HepG2 (cell line): Measurements from ENCODE around the gene SRSF4. TPM values are rescaled to one million over a fixed set of nuclear protein-coding genes. Genes with fewer than 3 reads are reported as not detected.

Source experiments
- AFF4 ChIP-seq: sonication (generic); formaldehyde crosslinking; IDR thresholded peaks from 2 replicates; pipeline ENCODE4 v1.4.0; 2020; ENCODE audit warnings: missing genetic modification reagents
- ATF2 ChIP-seq: sonication (generic); formaldehyde crosslinking; IDR thresholded peaks from 2 replicates; pipeline ENCODE4 v1.4.0; 2020; ENCODE audit warnings: missing genetic modification reagents
- CBX1 ChIP-seq: IDR thresholded peaks from one replicate; pipeline ENCODE4 v1.6.1; 2016; ENCODE audit warnings: antibody characterized with exemption, low read depth
- ETS1 ChIP-seq: sonication (generic); formaldehyde crosslinking; IDR thresholded peaks from 2 replicates; pipeline ENCODE4 v1.4.0; 2020; ENCODE audit warnings: missing genetic modification reagents
- NRL ChIP-seq: sonication (generic); formaldehyde crosslinking; IDR thresholded peaks from 2 replicates; pipeline ENCODE4 v1.5.0; 2020; ENCODE audit warnings: missing genetic modification reagents, mild to moderate bottlenecking, moderate library complexity, borderline replicate concordance
- SALL1 ChIP-seq: sonication (generic); formaldehyde crosslinking; IDR thresholded peaks from 2 replicates; pipeline ENCODE4 v1.8.0; 2022; ENCODE audit warnings: mild to moderate bottlenecking, missing genetic modification reagents
- TCF12 ChIP-seq, 2 experiments: fragments of 450-650 bp in 1 of 2; sonication (generic) in 1 of 2; formaldehyde crosslinking in 1 of 2; IDR thresholded peaks; 2 replicates each; pipeline versions ENCODE4 v1.6.1 to v1.8.0; 2017 to 2022; ENCODE audit warnings: antibody characterized with exemption in 1 of 2, mild to moderate bottlenecking in 1 of 2, missing genetic modification reagents in 1 of 2, moderate library complexity in 1 of 2
- ZBTB1 ChIP-seq: sonication (generic); formaldehyde crosslinking; IDR thresholded peaks from 2 replicates; pipeline ENCODE4 v1.4.0; 2020; ENCODE audit warnings: missing genetic modification reagents, borderline replicate concordance
- ZBTB42 ChIP-seq: sonication (generic); formaldehyde crosslinking; IDR thresholded peaks from 2 replicates; pipeline ENCODE4 v1.5.0; 2020; ENCODE audit warnings: mild to moderate bottlenecking, missing genetic modification reagents
- ZFP36L1 ChIP-seq: sonication (generic); formaldehyde crosslinking; IDR thresholded peaks from 2 replicates; pipeline ENCODE4 v1.8.0; 2022; ENCODE audit warnings: mild to moderate bottlenecking, missing genetic modification reagents, moderate library complexity
- ZNF24 ChIP-seq: fragments of 450-650 bp; IDR thresholded peaks from 2 replicates; pipeline ENCODE4 v1.6.1; 2017; ENCODE audit warnings: antibody characterized with exemption, mild to moderate bottlenecking
- ZNF564 ChIP-seq: sonication (generic); formaldehyde crosslinking; IDR thresholded peaks from 2 replicates; pipeline ENCODE4 v1.8.1; 2023; ENCODE audit warnings: mild to moderate bottlenecking, missing genetic modification reagents
- ZNF713 ChIP-seq: sonication (generic); formaldehyde crosslinking; IDR thresholded peaks from 2 replicates; pipeline ENCODE4 v1.4.0; 2020; ENCODE audit warnings: mild to moderate bottlenecking, missing genetic modification reagents
- ZNF790 ChIP-seq: sonication (generic); formaldehyde crosslinking; IDR thresholded peaks from 2 replicates; pipeline ENCODE4 v1.8.0; 2022; ENCODE audit warnings: missing genetic modification reagents, mild to moderate bottlenecking, borderline replicate concordance
- ZNF83 ChIP-seq: sonication (generic); formaldehyde crosslinking; IDR thresholded peaks from 2 replicates; pipeline ENCODE4 v1.4.0; 2020; ENCODE audit warnings: missing genetic modification reagents, mild to moderate bottlenecking, borderline replicate concordance
- ZNF839 ChIP-seq: sonication (generic); formaldehyde crosslinking; IDR thresholded peaks from 2 replicates; pipeline ENCODE4 v1.4.0; 2020; ENCODE audit warnings: missing genetic modification reagents, mild to moderate bottlenecking, borderline replicate concordance
- polyA plus RNA-seq, 8 experiments: library from polyadenylated mRNA; depleted of rRNA in 3 of 8; stranded (reverse) in 7 of 8; unstranded in 1 of 8; fragments of >200 nt; fragmentation: Illumina TruSeq in 4 of 8; extraction: Trizol in 4 of 8; gene quantifications; 2 replicates each; pipeline versions ENCODE4 v1.2.1 to v1.2.3, GENCODE V29; 2011 to 2016; ENCODE audit warnings: low read depth in 4 of 8, missing spikeins in 1 of 8, mixed read lengths in 1 of 8; ENCODE audit not compliant: insufficient read depth in 1 of 8
- total RNA-seq, 5 experiments: library from RNA; depleted of rRNA; stranded (reverse); fragments of >200 nt; fragmentation: Illumina TruSeq; extraction: Trizol; gene quantifications; 2 replicates each; pipeline ENCODE4 v1.2.3, GENCODE V29; 2016; ENCODE audit warnings: low read depth in 1 of 5
- TF ChIP-seq, protein P1 (sequence below): IDR thresholded peaks from 2 replicates; pipeline ENCODE4 v1.6.1; 2016; ENCODE audit warnings: low read depth, missing genetic modification reagents, missing compliant biosample characterization

The SRSF4 gene
- total and polyA plus RNA-seq, 2 of the 13 experiments (the other 11 are each of a cell fraction or from before 2014, with no cell fraction given): 37.7 to 50.9 TPM

DNA sequence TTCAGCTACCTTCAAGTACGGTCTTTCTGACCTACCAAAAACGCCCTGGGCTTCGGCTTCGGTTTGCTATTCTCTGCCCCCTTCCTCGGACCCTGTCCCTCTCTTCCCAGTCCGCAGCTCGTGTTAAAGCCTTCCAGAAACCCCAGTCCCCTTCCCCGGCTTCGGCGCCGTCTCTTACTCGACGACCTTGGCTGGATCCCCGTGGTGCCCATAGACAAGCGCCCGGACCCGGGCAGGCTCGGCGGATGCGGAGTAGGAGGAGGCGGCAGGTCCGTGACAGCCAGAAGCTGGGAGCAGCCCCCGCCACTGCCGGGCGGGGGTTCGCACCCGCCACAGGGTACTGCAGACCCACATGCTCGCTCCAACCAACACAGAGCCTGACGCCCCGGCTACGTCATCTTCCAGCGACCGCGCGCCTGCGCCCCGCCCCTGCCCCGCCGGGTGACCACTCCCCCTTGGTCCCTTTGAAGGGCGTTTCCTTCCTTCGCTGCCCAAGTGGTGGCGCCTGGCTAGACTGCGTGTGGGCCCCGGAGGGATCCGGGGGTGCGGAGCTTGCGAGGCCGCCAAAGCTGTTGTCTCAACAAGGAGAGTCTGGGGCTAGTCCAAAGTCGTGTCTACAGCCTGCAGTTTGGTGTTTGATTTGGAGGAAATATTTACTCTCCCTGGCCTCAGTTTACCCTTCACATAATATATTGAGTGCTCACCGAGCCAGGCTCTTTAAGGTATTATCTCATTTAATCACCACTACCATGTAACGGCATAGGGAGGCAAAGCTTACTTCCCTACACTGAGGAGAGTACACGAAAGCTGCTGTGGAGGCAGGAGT is 49.1 kb upstream of the SRSF4 start, which contains the start of gene MECR (continued):
- TF ChIP-seq, protein P1, sequence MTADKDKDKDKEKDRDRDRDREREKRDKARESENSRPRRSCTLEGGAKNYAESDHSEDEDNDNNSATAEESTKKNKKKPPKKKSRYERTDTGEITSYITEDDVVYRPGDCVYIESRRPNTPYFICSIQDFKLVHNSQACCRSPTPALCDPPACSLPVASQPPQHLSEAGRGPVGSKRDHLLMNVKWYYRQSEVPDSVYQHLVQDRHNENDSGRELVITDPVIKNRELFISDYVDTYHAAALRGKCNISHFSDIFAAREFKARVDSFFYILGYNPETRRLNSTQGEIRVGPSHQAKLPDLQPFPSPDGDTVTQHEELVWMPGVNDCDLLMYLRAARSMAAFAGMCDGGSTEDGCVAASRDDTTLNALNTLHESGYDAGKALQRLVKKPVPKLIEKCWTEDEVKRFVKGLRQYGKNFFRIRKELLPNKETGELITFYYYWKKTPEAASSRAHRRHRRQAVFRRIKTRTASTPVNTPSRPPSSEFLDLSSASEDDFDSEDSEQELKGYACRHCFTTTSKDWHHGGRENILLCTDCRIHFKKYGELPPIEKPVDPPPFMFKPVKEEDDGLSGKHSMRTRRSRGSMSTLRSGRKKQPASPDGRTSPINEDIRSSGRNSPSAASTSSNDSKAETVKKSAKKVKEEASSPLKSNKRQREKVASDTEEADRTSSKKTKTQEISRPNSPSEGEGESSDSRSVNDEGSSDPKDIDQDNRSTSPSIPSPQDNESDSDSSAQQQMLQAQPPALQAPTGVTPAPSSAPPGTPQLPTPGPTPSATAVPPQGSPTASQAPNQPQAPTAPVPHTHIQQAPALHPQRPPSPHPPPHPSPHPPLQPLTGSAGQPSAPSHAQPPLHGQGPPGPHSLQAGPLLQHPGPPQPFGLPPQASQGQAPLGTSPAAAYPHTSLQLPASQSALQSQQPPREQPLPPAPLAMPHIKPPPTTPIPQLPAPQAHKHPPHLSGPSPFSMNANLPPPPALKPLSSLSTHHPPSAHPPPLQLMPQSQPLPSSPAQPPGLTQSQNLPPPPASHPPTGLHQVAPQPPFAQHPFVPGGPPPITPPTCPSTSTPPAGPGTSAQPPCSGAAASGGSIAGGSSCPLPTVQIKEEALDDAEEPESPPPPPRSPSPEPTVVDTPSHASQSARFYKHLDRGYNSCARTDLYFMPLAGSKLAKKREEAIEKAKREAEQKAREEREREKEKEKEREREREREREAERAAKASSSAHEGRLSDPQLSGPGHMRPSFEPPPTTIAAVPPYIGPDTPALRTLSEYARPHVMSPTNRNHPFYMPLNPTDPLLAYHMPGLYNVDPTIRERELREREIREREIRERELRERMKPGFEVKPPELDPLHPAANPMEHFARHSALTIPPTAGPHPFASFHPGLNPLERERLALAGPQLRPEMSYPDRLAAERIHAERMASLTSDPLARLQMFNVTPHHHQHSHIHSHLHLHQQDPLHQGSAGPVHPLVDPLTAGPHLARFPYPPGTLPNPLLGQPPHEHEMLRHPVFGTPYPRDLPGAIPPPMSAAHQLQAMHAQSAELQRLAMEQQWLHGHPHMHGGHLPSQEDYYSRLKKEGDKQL (CRISPR knock-in tag): no peak
- no peak for TF ChIP-seq ZNF24
- TF ChIP-seq ZNF790 (CRISPR knock-in tag): no peak
- TF ChIP-seq CBX1: peak; percentile 80
- TF ChIP-seq ATF2: no peak
- TF ChIP-seq ZFP36L1: no peak
- no peak for TF ChIP-seq ZNF83 (CRISPR knock-in tag)
- TF ChIP-seq AFF4 (CRISPR knock-in tag): no peak
- no peak for TF ChIP-seq TCF12 (IDR thresholded peaks at IDR 0.05)
- no peak for TF ChIP-seq TCF12 (CRISPR knock-in tag; IDR thresholded peaks at IDR 0.05)
- no peak for TF ChIP-seq ZBTB1
- no peak for TF ChIP-seq ZNF713 (CRISPR knock-in tag)
- no peak for TF ChIP-seq ETS1 (CRISPR knock-in tag)
- no peak for TF ChIP-seq ZNF839
- TF ChIP-seq ZNF564 (CRISPR knock-in tag): no peak
- no peak; the same call in none of the 2 replicates for TF ChIP-seq SALL1
- TF ChIP-seq ZBTB42: no peak
- peak; percentile 73; the same call in 1 of the 2 replicates for TF ChIP-seq NRL (CRISPR knock-in tag)
